GM12872 (cell line): ENCODE measurements around the gene BACE1.

Experiments
- TF ChIP-seq, protein P1 (sequence below): IDR thresholded peaks from 3 replicates; pipeline ENCODE4 v1.5.1; 2011; ENCODE audit warnings: low read depth, mild to moderate bottlenecking, low read length, moderate library complexity; ENCODE audit not compliant: insufficient read depth

Gene BACE1

GRCh38 chr11:117271208-117271607, 44.8 kb downstream of the BACE1 start:
- TF ChIP-seq, protein P1, sequence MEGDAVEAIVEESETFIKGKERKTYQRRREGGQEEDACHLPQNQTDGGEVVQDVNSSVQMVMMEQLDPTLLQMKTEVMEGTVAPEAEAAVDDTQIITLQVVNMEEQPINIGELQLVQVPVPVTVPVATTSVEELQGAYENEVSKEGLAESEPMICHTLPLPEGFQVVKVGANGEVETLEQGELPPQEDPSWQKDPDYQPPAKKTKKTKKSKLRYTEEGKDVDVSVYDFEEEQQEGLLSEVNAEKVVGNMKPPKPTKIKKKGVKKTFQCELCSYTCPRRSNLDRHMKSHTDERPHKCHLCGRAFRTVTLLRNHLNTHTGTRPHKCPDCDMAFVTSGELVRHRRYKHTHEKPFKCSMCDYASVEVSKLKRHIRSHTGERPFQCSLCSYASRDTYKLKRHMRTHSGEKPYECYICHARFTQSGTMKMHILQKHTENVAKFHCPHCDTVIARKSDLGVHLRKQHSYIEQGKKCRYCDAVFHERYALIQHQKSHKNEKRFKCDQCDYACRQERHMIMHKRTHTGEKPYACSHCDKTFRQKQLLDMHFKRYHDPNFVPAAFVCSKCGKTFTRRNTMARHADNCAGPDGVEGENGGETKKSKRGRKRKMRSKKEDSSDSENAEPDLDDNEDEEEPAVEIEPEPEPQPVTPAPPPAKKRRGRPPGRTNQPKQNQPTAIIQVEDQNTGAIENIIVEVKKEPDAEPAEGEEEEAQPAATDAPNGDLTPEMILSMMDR, result no peak

GRCh38 chr11:117269856-117270255, 46.2 kb downstream of the BACE1 start:
- TF ChIP-seq, protein P1, result no peak

- TF ChIP-seq, protein P1, result no peak
Measured at GRCh38 chr11:117265745-117266144, 50.3 kb downstream of the BACE1 start.

GRCh38 chr11:117259417-117259816, 56.6 kb downstream of the BACE1 start:
- TF ChIP-seq, protein P1, result no peak

DNA sequence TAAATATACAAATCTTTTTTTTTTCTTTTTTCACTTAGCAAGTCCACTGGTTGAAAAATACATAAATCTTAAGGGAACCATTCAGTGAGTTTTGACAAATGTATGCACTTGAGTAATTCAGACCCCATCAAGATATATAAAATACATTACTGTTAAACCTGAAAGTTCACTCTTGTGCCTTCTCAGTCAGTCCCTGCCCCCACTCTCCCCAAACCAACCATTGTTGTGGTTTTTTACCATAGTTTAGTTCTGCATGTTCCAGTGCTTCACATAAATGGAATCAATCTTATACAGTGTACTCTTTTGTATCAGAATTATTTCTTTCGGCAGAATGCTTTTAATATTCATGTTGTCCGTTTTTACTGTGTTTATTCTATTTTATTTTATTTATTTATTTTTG, 57.5 kb downstream of the BACE1 start:
- TF ChIP-seq, protein P1, result no peak

DNA sequence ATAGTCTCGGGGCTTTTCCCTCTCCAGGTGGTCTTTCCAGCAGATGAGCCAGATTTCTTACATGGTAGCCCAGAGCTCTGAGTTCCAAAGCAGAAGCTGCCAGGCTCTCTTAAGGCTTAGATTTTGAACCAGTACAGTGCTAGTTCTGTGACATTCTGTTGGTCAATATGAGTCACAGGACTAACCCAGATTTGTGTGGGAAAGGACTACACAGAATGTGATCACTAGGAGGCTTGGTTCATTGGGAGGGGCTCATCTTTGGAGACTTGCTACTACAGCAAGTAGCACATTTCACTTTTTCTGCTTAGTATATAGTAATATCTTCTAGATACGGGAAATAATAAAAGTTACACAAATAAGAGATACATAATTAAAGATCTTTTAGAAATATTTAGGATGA, 59.5 kb downstream of the BACE1 start:
- TF ChIP-seq, protein P1, result no peak

DNA sequence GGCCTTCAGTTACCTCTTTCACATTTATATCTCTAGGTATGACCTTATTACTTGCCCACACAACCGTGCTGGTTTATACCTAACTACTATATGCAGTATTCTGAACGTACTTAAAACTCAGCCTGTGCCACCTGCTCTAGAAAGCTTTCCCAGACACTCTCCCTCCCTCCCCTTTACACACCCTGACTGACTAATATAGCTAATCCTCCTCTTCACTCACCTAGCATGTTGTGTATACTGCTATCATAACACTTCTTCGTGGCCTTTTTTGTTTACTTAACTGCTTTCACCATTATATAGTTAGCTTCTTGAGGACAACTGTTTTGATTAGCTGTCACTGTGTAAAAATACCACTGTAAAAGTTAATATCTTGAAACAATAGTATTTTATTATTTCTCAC, 60.1 kb downstream of the BACE1 start:
- TF ChIP-seq, protein P1, result no peak

DNA sequence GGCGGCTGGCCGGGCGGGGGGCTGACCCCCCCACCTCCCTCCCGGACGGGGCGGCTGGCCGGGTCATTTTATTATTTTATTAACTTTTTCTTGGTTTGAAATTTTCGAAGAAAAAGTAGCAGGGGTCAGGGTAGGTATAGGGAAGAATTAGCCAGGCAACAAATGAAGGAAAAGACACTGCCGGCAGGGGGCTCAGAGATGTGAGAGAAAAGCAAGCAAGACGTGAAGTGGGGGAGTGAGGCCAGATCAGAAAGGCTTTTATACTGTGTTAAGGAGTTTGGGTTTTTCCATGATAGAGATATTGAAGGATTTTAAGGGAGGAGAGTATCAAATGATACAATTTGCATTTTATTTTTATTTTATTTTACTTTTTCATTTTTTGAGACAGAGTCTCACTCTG, 64.5 kb downstream of the BACE1 start:
- TF ChIP-seq, protein P1, result no peak
